Measurements from ENCODE around the gene SFT2D3. TPM values are rescaled to one million over a fixed set of nuclear protein-coding genes. Genes with fewer than 3 reads are reported as not detected.
"Not testable (repeated sequence)": the region's sequence is repeated elsewhere in the genome, so short reads cannot be mapped to it uniquely, and the experiment has no call there.

The SFT2D3 gene
- total RNA-seq, 1 experiment from 2014 or later = 12.7 TPM

DNA sequence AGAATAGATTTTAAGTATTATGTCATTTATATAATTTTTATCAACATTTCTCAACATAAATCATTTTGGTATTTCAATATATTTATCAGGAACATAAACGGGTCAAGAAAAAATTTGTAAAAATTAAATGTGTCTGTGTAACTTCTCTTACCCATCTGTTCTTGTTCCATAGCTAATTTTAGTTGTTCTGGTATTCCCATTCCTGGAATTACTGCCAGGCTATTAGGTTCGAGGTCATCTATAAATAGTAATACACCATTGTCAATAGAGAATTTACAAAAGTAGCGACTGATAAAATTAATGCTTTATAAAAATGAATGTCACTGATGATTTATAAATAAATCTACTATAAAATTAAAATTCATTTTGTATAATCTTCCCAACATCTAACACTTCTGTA is 21.5 kb downstream of the SFT2D3 start:
- no peak overlapping the region for H3K27ac ChIP-seq
- no peak overlapping the region for H3K4me3 ChIP-seq
- no peaks in the 10 kb centered on the region for H3K4me1 ChIP-seq
- peaks cover 48% of the 10 kb centered on the region for H3K36me3 ChIP-seq
- DNase-seq = no peak
- no peaks in the 10 kb centered on the region for H3K27me3 ChIP-seq
- H3K9me3 ChIP-seq (replicated peaks) = no peaks in the 10 kb centered on the region

DNA sequence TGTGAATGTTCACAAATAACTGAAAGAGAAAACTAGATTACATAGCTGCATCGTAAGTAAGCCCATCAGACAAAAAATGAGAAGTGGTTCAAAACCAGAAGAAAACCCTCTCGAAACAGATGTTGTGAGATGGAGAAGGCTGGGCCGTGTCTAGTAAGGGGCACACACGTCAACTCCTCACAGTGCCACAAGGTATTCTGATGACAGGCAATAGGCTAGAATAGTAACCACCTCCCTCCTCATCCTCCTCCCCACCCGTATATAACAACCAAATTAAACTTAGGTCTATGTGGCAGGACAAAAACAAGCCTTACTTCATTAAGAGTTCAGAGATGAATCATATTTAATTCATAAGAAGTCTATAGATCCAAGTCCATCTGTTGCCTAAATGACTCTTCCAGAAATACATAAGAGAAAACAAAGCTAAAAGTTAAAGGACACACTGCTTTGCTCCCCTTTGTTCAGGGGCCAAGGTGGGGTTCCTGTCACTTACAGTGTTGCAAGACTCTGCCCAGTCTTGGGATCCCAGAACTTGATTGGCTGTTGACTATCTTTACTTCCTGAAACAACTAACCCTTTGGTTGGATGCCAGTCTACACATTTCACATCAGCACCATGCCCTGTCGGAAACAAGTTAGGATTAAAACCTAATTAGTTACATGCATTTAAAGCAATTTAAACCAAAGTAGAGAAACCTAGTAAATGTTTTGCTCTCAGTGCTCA is 25.0 kb downstream of the SFT2D3 start:
- Histone ChIP-seq H3K27ac (no peak overlapping the region), H3K36me3 (peaks cover 21% of the 10 kb centered on the region), H3K27me3 (no peaks in the 10 kb centered on the region), H3K4me3 (no peak overlapping the region), H3K4me1 (no peaks in the 10 kb centered on the region), H3K9me3 (replicated peaks) (no peaks in the 10 kb centered on the region)
- DNase-seq = no peak

DNA sequence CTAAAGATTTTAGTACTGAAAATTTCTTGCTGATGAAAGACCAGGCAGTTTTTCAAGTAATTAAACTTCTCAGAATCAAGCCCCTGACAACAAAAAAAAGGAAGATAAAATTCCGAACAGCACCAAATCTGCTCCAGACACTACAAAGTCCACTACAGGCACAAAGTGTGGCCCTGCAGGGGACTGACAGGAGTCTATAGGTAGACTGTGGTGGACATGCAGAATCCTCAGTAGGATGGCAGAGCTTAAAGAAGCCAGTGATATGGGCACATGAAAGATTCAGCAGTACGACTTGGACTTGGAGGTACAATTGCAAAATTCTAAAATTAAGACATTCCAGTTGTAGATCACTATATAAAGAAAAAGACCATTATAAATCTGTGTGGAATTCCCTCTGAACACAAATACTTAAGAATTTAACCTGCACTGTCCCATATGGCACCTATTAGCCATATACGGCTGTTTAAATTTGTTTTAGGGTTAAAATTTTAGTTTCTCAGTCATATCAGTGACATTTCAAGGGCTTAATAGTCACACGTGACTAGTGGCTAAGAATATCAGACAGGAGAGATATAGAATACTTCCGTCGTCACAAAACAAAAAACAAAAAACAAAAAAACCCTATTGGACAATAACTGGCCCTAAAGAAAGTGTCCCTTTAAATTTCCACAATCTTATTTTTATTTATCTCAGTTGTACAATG is 32.0 kb downstream of the SFT2D3 start:
- no peak overlapping the region for H3K27ac ChIP-seq
- H3K4me3 ChIP-seq = no peak overlapping the region
- H3K9me3 ChIP-seq (replicated peaks) = no peaks in the 10 kb centered on the region
- peaks cover 8% of the 10 kb centered on the region; the same call in 1 of the 2 replicates for H3K36me3 ChIP-seq
- no peaks in the 10 kb centered on the region for H3K27me3 ChIP-seq
- DNase-seq = no peak
- H3K4me1 ChIP-seq = no peaks in the 10 kb centered on the region

DNA sequence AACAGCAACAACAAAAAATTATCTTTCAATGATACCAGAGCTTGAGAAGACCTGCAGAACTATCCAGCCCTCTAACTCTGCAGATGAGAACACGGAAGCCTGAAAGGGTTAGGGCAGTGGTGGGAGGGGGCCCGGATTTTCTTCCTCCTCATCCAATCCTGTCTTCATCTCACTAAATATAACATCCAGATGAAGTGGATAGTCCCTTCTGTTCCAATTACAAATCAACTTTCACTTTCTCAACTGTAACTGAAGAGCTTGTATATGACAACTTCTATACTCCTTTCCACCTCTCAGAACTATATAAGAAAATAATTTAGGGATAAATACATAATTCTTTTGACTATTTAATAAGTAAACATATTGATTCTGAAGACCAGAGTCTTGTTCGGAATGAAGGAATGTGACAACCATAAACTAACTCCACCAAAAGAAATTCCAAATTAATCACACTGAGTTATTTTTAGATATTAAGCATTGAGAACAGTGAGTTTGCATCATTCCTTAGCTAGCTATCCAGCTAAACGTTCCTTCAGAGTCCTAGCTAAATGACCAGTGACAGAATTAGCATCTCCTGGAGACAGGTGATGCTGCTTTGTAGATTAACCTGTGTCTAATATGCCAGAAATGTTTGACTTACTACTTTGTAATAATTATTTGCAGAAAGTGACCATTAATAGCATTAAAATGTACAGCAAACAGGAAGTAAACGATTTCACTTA is 32.7 kb downstream of the SFT2D3 start:
- Histone ChIP-seq H3K27me3 (no peaks in the 10 kb centered on the region), H3K4me3 (no peak overlapping the region), H3K9me3 (replicated peaks) (no peaks in the 10 kb centered on the region), H3K27ac (no peak overlapping the region), H3K36me3 (peaks cover 8% of the 10 kb centered on the region; the same call in 1 of the 2 replicates), H3K4me1 (no peaks in the 10 kb centered on the region)
- DNase-seq = no peak

DNA sequence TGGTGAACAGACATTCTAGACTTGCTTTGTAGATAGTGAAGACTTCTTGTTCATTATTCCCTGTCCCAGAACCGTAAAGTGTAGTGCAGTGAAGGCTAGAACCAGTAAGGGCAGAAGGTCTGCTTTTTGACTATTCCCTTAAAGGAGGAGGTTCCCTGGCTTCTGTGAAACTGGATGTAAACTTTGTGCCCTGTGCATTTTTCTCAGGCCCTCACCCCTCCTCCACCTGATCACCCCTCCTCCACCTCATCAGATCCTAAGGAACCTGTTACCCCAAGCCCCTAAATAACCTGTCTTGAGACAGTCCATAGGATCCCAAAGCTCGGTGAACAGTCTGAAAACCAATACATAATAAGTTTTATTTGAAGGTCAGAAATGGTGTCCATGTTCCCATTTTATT is 33.7 kb downstream of the SFT2D3 start:
- Histone ChIP-seq H3K9me3 (replicated peaks) (no peaks in the 10 kb centered on the region), H3K4me3 (no peak overlapping the region), H3K4me1 (no peaks in the 10 kb centered on the region), H3K27ac (no peak overlapping the region), H3K36me3 (peaks cover 8% of the 10 kb centered on the region; the same call in 1 of the 2 replicates), H3K27me3 (no peaks in the 10 kb centered on the region)
- no peak for DNase-seq

DNA sequence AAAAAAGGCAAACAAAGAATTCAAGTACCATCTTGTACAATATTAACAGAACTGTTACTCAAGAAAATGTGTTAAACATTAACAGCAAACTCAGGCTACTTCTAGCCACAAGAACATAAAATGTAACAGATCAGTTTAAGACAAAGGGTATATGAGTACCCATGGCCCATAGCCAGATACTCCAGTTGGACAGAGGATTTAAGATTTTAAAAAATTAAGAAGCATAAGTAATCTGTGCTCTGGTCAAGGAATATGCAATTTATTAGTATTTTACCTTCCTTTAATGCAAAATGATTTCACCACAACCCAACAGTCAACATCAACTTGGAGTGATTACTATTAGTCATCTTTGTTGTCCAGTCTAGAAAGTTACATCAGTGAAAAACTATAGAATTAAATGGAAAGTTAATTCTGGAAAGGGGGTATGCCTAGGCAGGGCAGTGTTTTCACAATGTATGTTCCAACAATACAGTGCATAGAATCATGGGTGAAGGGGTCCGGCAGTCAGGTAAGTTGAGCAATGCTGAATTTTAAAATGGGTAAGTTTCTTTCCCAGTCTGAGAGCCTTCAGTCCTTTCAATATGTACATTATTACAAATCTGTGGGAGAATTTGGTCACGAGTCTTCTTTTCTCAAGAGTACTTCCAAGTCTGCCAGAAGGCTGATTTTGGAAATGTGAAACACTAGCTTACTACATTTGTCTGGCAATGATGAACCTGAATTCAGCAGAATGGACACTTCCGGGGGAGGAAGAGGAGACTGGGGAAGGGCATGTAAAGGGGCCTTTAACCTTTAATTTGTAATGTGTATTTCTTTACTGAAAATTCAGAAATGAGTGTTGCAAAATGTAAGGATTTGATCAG is 34.5 kb downstream of the SFT2D3 start:
- no peak for DNase-seq
- Histone ChIP-seq H3K9me3 (replicated peaks) (no peaks in the 10 kb centered on the region), H3K27ac (no peak overlapping the region), H3K36me3 (peaks cover 11% of the 10 kb centered on the region; the same call in 1 of the 2 replicates), H3K4me1 (no peaks in the 10 kb centered on the region), H3K27me3 (no peaks in the 10 kb centered on the region), H3K4me3 (no peak overlapping the region)

DNA sequence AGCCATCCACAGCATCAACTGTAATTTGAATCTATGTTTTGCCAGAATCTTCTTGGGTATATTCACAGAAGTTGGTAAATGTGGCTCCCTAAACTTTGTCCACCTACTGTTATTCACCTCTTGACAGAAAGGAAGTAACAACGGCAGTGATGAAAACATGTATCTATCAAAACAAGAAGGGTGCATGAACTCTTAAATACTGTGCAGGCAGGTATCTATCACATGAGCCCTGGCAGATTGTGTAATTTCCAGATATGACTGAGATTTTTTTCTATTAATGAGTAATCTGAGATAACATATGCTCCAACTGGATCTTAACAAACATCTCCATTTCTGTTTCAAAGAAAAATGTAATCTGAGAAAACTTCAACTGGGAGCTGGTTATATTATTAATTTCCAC is 36.6 kb downstream of the SFT2D3 start:
- no peak overlapping the region for H3K27ac ChIP-seq
- H3K4me3 ChIP-seq = no peak overlapping the region
- no peaks in the 10 kb centered on the region for H3K27me3 ChIP-seq
- no peaks in the 10 kb centered on the region for H3K9me3 ChIP-seq (replicated peaks)
- DNase-seq = no peak
- peaks cover 12% of the 10 kb centered on the region; the same call in 1 of the 2 replicates for H3K36me3 ChIP-seq
- no peaks in the 10 kb centered on the region for H3K4me1 ChIP-seq

DNA sequence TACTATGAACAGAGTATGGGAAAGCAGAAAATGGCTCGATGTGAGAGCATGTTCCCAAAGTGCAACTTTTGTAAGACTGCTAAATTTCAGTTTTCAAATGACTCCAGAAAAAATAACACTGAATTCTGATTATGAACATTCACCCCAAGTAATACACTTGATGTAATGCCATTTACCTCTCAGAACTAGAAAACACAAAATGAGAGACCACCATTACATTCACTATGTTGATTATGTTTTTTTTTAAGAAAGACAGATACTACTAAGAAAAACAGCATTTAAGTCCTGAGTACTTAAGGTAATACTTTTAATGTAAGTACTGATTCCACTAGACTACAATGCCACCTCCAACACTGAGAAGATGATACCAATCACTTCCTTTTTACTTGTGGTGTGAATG is 38.5 kb downstream of the SFT2D3 start:
- H3K9me3 ChIP-seq (replicated peaks) = no peaks in the 10 kb centered on the region
- peaks cover 12% of the 10 kb centered on the region for H3K36me3 ChIP-seq
- H3K4me1 ChIP-seq = no peaks in the 10 kb centered on the region
- no peak overlapping the region for H3K27ac ChIP-seq
- H3K4me3 ChIP-seq = no peak overlapping the region
- no peaks in the 10 kb centered on the region for H3K27me3 ChIP-seq
- no peak for DNase-seq

DNA sequence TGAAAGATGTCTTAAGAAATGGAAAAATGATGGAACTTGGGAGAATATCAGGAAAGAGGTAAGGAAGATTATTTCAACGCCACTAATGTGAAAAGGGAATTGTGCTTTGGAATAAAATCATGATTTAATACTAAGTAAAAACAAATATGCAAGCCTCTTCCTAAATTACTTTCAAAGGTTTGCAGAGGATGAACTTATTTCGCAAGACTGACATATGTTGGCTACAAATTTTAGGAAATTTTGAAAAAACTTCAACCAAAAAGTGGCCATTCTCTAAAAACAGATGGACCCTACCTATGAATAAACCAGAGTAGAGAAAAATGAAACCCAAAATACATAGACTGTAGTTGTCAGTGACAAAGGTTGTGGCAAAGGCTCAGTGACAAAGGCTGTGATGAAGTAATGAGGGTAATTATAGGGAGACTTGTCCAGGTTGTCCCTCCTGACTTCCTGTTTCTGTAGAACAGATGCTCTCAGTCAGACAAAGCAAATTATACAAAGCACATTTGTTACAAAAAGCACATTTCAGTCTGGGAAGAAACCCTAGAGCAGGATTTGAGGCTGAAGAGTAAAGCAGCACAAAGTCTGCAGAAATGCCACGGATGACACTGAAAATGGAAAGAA is 39.5 kb downstream of the SFT2D3 start:
- Histone ChIP-seq H3K4me3 (no peak overlapping the region), H3K27ac (no peak overlapping the region), H3K9me3 (replicated peaks) (no peaks in the 10 kb centered on the region), H3K4me1 (no peaks in the 10 kb centered on the region), H3K27me3 (no peaks in the 10 kb centered on the region), H3K36me3 (peaks cover 17% of the 10 kb centered on the region)
- no peak for DNase-seq

DNA sequence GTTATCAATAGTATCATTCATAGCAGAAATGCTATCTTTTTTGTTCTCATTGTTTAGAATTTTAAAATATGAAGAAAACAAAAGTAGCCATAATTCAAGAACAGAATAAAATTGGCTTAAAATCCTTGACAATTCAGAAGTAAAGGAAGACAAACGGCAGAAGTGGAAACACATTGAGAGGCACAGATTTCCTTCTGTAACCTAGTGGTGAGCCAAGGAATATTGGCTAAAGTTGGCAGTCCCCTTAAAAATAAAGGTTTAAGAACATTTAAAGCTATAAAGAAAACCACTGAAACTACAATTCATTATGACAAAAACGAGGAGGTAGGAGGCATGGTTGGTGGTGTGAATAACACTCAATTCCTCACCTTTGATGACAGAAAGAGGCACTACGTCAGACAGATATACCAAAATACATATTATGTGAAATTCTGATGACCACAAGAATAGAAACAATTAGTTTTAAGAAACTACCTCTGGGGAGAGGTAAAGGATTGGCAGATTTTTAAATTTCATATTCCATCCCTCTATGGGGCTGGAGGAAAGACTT is 42.3 kb downstream of the SFT2D3 start:
- Histone ChIP-seq H3K27ac (no peak overlapping the region), H3K9me3 (replicated peaks) (no peaks in the 10 kb centered on the region), H3K36me3 (peaks cover 18% of the 10 kb centered on the region), H3K4me1 (no peaks in the 10 kb centered on the region), H3K27me3 (no peaks in the 10 kb centered on the region), H3K4me3 (no peak overlapping the region)
- DNase-seq = no peak

DNA sequence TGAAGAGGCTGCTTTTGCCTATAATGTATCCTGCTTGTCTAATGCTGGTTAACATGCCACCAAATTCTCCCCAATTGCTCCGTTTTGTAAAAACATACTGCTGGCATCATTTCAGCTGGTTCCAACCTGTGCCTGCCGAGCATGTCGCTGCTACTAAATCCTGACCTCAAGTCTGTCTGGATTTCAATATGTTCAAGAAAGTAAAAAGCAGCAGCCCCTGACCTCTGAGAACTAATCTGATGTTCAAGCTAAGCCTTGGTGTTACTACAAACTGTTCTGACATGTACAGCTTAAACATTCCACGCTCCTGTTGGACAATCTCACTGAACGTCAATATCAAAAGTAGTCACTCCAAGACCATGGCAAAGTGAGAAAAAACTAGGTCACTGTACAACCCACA is 46.3 kb downstream of the SFT2D3 start:
- Histone ChIP-seq H3K27ac (no peak overlapping the region), H3K9me3 (replicated peaks) (no peaks in the 10 kb centered on the region), H3K36me3 (peaks cover 14% of the 10 kb centered on the region), H3K4me3 (no peak overlapping the region), H3K27me3 (no peaks in the 10 kb centered on the region), H3K4me1 (no peaks in the 10 kb centered on the region)
- no peak for DNase-seq

DNA sequence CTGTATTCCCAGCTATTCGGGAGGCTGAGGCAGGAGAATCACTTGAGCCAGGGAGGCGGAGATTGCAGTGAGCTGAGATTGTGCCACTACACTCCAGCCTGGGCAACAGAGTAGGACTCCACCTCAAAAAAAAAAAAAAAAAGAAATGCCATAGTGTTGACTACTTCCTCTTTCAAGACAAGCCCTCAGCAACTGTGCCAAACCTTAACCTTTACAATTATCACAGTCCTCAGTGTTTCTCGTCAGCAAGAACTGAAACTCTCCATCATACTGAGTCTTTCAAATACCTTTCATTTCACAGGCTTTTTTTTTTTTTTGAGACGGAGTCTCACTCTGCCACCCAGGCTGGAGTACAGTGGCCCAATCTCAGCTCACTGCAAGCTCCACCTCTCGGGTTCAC is 48.2 kb downstream of the SFT2D3 start:
- not testable (repeated sequence) for DNase-seq, H3K4me3 ChIP-seq

DNA sequence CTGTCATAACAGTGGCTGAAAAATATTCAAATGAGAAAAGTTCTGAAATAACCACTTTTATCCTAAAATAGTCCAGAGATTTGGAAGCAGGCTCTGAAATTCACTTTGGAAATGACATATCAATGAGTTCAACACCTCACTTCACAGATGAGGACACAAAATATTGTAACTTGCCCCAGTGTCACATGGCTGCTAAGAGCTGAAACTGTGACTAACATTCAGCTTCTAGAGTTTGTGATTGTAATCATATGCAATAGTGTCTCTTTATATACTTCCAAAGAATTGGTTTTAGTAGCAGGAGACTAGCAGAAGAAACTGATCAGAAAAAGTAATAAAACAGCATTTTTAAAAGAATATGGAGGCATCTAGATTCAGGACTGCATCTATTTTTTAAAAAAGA is 52.1 kb downstream of the SFT2D3 start:
- DNase-seq = no peak
- H3K36me3 ChIP-seq = peaks cover 14% of the 10 kb centered on the region
- no peak overlapping the region for H3K4me3 ChIP-seq
- H3K27ac ChIP-seq = no peak overlapping the region
- no peaks in the 10 kb centered on the region for H3K4me1 ChIP-seq
- H3K9me3 ChIP-seq (replicated peaks) = no peaks in the 10 kb centered on the region
- no peaks in the 10 kb centered on the region for H3K27me3 ChIP-seq

More for the DNA sequence above, 48.2 kb downstream of the SFT2D3 start:
- not testable (repeated sequence) for H3K27me3 ChIP-seq; H3K4me1 ChIP-seq; H3K27ac ChIP-seq; H3K9me3 ChIP-seq (replicated peaks)
- H3K36me3 ChIP-seq = peaks cover 16% of the 10 kb centered on the region

DNA sequence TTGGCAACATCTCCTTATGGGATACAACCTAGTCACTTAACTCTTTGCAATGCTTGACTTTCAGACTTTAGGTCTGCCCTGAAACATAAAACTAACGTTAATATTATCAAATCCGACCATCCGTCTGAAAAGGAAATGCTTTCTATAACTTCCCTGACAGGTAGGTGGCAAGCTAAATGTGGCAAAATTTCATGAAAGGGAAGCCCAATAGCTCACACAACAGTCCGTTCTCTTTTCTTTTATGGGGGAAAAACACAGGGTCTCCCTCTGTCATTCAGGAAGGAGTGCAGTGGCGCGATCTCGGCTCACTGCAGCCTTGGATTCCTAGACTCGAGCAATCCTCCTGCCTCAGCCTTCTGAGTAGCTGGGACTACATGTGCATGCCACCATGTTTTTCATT is 52.9 kb downstream of the SFT2D3 start:
- Histone ChIP-seq H3K36me3 (peaks cover 14% of the 10 kb centered on the region), H3K27ac (no peak overlapping the region), H3K4me3 (no peak overlapping the region), H3K27me3 (no peaks in the 10 kb centered on the region), H3K4me1 (no peaks in the 10 kb centered on the region), H3K9me3 (replicated peaks) (no peaks in the 10 kb centered on the region)
- DNase-seq = no peak

Measured in SJCRH30 (cell line).